ENCODE results near the gene PRTN3. TPM values are rescaled to one million over a fixed set of nuclear protein-coding genes. Genes with fewer than 3 reads are reported as not detected.
"Not testable (repeated sequence)": the region's sequence is repeated elsewhere in the genome, so short reads cannot be mapped to it uniquely, and the experiment has no call there.

Gene PRTN3
- total RNA-seq, 2 experiments from 2014 or later = not detected

GRCh38 chr19:884420-885211 lies 43.8 kb downstream of the PRTN3 start:
- Mint-ChIP-seq H3K27ac (no peak overlapping the region), H3K36me3 (peaks cover 11% of the 10 kb centered on the region), H3K4me3 (no peak overlapping the region), H3K4me1 (peaks cover 18% of the 10 kb centered on the region), H3K27me3 (no peaks in the 10 kb centered on the region), H3K9me3 (ENCODE audit: low read depth) (no peaks in the 10 kb centered on the region)
- no peak for ATAC-seq
- DNase-seq = no peak
- CTCF ChIA-PET = no interaction called here

- DNase-seq = no peak
- ATAC-seq = no peak
- CTCF ChIA-PET = no interaction called here
- Mint-ChIP-seq H3K27me3 (no peaks in the 10 kb centered on the region), H3K27ac (no peak overlapping the region), H3K9me3 (ENCODE audit: low read depth) (no peaks in the 10 kb centered on the region), H3K4me3 (no peak overlapping the region), H3K36me3 (peaks cover 13% of the 10 kb centered on the region), H3K4me1 (peaks cover 19% of the 10 kb centered on the region)
These were observed 44.9 kb downstream of the PRTN3 start for GRCh38 chr19:885536-886224.

DNA sequence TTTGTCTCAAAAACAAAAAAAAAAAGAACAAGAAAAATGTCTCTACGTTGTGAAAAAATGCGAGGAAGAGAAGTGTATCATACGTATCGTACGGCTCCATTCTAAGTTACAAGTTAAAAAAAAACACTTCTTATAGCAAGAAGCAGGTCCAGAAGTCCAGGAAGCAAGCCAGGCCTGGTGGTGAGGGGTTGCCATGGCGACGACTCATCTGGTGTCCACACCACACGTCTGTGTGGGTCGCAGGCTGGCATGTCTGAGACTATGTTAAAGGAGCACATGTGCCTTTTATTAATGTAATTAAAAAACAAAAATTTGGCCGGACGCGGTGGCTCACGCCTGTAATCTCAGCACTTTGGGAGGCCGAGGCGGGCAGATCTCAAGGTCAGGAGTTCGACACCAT lies 46.3 kb downstream of the PRTN3 start:
- DNase-seq = no peak
- Mint-ChIP-seq H3K27me3 (no peaks in the 10 kb centered on the region), H3K27ac (peak overlapping the region; percentile 88), H3K4me1 (peaks cover 23% of the 10 kb centered on the region), H3K4me3 (no peak overlapping the region), H3K36me3 (peaks cover 8% of the 10 kb centered on the region), H3K9me3 (ENCODE audit: low read depth) (no peaks in the 10 kb centered on the region)
- CTCF ChIA-PET = no interaction called here
- no peak for ATAC-seq

- no peak overlapping the region for H3K4me3 Mint-ChIP-seq
- no peaks in the 10 kb centered on the region for H3K9me3 Mint-ChIP-seq (ENCODE audit: low read depth)
- H3K4me1 Mint-ChIP-seq = peaks cover 24% of the 10 kb centered on the region
- peaks cover 7% of the 10 kb centered on the region for H3K36me3 Mint-ChIP-seq
- peak overlapping the region; percentile 88 for H3K27ac Mint-ChIP-seq
- no peaks in the 10 kb centered on the region for H3K27me3 Mint-ChIP-seq
- ATAC-seq (no peak), DNase-seq (no peak)
- CTCF ChIA-PET = no interaction called here
These were observed 46.8 kb downstream of the PRTN3 start for GRCh38 chr19:887599-887998.

DNA sequence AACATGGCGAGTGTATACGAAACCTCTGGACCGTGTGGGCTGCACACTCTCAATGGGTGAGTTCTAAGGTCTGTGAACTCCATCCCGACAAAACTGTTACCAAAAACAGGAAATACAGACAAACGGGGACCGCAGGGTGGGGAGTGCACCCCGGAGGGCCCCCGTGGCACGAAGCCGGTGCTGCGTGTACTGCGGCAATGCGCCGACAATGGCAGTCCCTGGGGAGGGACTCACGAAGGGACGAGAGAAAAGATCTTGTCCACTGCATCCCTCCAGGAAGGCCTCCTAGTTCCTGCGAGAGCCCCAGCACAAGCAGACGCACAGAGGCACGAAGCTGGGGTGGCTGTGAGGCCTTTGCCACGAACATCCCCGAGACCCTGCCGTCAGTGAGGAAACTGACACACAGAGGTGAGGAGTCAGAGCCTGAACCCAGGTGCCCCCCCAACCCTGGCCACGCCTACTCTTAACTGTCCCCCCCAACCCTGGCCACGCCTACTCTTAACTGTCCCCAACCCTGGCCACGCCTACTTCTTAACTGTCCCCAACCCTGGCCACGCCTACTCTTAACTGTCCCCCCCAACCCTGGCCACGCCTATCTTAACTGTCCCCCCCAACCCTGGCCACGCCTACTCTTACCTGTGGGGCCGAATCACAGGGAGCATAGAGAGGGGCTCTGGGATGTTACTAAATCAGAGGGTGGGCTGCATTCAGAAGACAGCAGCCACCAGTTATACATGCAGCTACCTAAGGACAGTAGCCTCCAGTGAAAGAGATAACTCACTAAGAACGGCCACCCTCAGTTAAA lies 48.0 kb downstream of the PRTN3 start:
- Mint-ChIP-seq H3K9me3 (ENCODE audit: low read depth) (no peaks in the 10 kb centered on the region), H3K36me3 (peaks cover 7% of the 10 kb centered on the region), H3K27ac (peak overlapping the region; percentile 88), H3K4me3 (peak overlapping the region; percentile 47), H3K4me1 (peaks cover 28% of the 10 kb centered on the region), H3K27me3 (no peaks in the 10 kb centered on the region)
- peak; percentile 83 for DNase-seq
- peak; percentile 50 for ATAC-seq
- CTCF ChIA-PET = interaction anchor here (0.9 to 1.0 kb wide), 2 partner anchors 17 to 25 kb away, joined by 3 to 4 read pairs; no protein-coding TSS in a partner anchor

GRCh38 chr19:889662-890295 lies 49.0 kb downstream of the PRTN3 start:
- CTCF ChIA-PET = no interaction called here
- no peaks in the 10 kb centered on the region for H3K9me3 Mint-ChIP-seq (ENCODE audit: low read depth)
- H3K27ac Mint-ChIP-seq = peak overlapping the region; percentile 88
- peaks cover 28% of the 10 kb centered on the region for H3K4me1 Mint-ChIP-seq
- no peak overlapping the region for H3K4me3 Mint-ChIP-seq
- DNase-seq (no peak), ATAC-seq (no peak)
- peaks cover 7% of the 10 kb centered on the region for H3K36me3 Mint-ChIP-seq
- no peaks in the 10 kb centered on the region for H3K27me3 Mint-ChIP-seq

DNA sequence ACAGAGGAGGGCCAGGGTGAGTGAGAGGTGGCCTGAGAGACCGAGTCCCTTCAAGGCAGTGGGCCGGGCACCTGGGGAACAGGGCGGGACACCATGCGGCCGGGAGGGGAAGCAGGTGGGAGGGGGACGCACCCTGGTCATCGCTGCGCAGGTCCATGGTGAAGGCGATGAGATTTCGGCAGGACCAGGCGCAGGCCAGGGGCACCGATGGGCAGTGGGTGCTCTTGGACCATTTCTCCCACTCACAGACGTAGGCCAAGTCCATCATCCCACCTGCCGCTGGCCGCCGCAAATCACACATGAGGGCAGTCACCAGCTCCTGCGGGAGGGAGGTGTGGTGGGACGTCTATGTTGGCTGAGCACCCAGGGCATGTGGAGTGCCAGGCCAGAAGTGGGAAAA lies 50.0 kb downstream of the PRTN3 start:
- ATAC-seq = no peak
- no peak for DNase-seq
- Mint-ChIP-seq H3K4me3 (peak overlapping the region; percentile 42), H3K9me3 (ENCODE audit: low read depth) (no peaks in the 10 kb centered on the region), H3K4me1 (peaks cover 28% of the 10 kb centered on the region), H3K27ac (peak overlapping the region; percentile 15), H3K27me3 (no peaks in the 10 kb centered on the region), H3K36me3 (peaks cover 7% of the 10 kb centered on the region)
- CTCF ChIA-PET = no interaction called here

GRCh38 chr19:891421-892200 lies 50.8 kb downstream of the PRTN3 start:
- not testable (repeated sequence) for ATAC-seq; H3K27me3 Mint-ChIP-seq; DNase-seq; H3K9me3 Mint-ChIP-seq (ENCODE audit: low read depth); H3K36me3 Mint-ChIP-seq
- Mint-ChIP-seq H3K27ac (peak overlapping the region; percentile 15), H3K4me1 (peaks cover 26% of the 10 kb centered on the region), H3K4me3 (peak overlapping the region; percentile 75)
- CTCF ChIA-PET = interaction anchor here (2.0 to 2.1 kb wide), 2 partner anchors 17 to 28 kb away, joined by 11 to 24 read pairs; no protein-coding TSS in a partner anchor

GRCh38 chr19:892243-892893 lies 51.6 kb downstream of the PRTN3 start:
- Mint-ChIP-seq H3K9me3 (ENCODE audit: low read depth) (no peaks in the 10 kb centered on the region), H3K4me1 (peaks cover 23% of the 10 kb centered on the region), H3K4me3 (peak overlapping the region; percentile 75), H3K27me3 (no peaks in the 10 kb centered on the region), H3K36me3 (peaks cover 11% of the 10 kb centered on the region), H3K27ac (peak overlapping the region; percentile 82)
- DNase-seq (no peak), ATAC-seq (no peak)
- CTCF ChIA-PET = interaction anchor here (0.6 to 2.1 kb wide), 10 partner anchors 12 to 109 kb away, joined by 3 to 24 read pairs (median 4); no protein-coding TSS in a partner anchor

DNA sequence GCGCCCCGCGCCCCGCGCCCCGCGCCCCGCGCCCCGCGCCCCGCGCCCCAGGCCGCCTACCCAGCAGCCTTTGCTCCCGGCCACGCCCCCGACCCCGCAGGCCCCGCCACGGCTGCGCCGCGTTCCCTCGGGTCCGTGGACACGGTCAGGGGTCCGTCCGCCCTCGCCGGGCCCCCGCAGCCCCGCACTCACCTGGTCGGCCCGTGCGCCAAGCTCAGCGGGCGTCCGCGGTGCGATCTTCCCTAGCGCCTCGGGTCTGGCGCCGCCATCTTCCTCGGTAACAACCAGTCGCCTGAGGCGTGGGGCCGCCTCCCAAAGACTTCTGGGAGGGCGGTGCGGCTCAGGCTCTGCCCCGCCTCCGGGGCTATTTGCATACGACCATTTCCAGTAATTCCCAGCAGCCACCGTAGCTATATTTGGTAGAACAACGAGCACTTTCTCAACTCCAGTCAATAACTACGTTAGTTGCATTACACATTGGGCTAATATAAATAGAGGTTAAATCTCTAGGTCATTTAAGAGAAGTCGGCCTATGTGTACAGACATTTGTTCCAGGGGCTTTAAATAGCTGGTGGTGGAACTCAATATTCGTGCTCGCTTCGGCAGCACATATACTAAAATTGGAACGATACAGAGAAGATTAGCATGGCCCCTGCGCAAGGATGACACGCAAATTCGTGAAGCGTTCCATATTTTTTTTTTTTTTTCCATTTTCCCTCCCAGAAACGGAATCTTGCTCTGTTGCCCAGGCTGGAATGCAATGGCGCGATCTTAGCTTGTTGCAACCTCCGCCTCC lies 52.3 kb downstream of the PRTN3 start, which contains the start of the genes MED16 and RNU6-9:
TSS of gene MED16 (minus strand) at position 294 of the 796 bp plus-strand sequence. CDS start 2,056 bp downstream, outside the sequence.
TSS of gene RNU6-9 (plus strand) at position 591 of the 796 bp plus-strand sequence.
- DNase-seq (peak; percentile 94), ATAC-seq (peak; percentile 90)
- Mint-ChIP-seq H3K27me3 (no peaks in the 10 kb centered on the region), H3K36me3 (peaks cover 9% of the 10 kb centered on the region), H3K4me1 (peaks cover 19% of the 10 kb centered on the region), H3K4me3 (peak within 1 kb of the TSS; percentile 75), H3K9me3 (ENCODE audit: low read depth) (no peaks in the 10 kb centered on the region), H3K27ac (peak within 1 kb of the TSS; percentile 98)
- CTCF ChIA-PET = interaction anchor here (0.6 to 2.1 kb wide), 11 partner anchors 9 to 108 kb away, joined by 3 to 24 read pairs (median 4); no protein-coding TSS in a partner anchor

GRCh38 chr19:896434-896833 lies 55.6 kb downstream of the PRTN3 start:
- CTCF ChIA-PET = interaction anchor here (1.6 to 2.0 kb wide), 3 partner anchors 11 to 33 kb away, joined by 4 to 6 read pairs (median 5); no protein-coding TSS in a partner anchor
- H3K27ac Mint-ChIP-seq = no peak overlapping the region
- ATAC-seq = no peak

More at GRCh38 chr19:896434-896833, 55.6 kb downstream of the PRTN3 start:
- Mint-ChIP-seq H3K9me3 (ENCODE audit: low read depth) (no peaks in the 10 kb centered on the region), H3K27me3 (no peaks in the 10 kb centered on the region), H3K4me1 (peaks cover 10% of the 10 kb centered on the region), H3K4me3 (no peak overlapping the region), H3K36me3 (peaks cover 7% of the 10 kb centered on the region)
- DNase-seq = no peak
